Panc1 (cell line): ENCODE results near the gene LRRC8E. TPM values are rescaled to one million over a fixed set of nuclear protein-coding genes. Genes with fewer than 3 reads are reported as not detected.

Source experiments
- ATAC-seq: fragments of 200-7000 bp; cut with Tn5 transposase; 2 replicates; pipeline ENCODE4 v1.9.1; 2020; ENCODE audit warnings: mild to moderate bottlenecking, moderate library complexity
- BruUV-seq: library from RNA; stranded (reverse); fragments of 400-500 nt; replicated peaks from 2 replicates; lab custom pipeline; 2021; lab: Mats Ljungman, UMichigan
- CTCF ChIA-PET: fragments of 300-600 bp; sonication (Branson Sonifier 250); formaldehyde crosslinking; loops from one replicate; lab custom pipeline; 2022; ENCODE audit warnings: antibody characterized with exemption; lab: Charles Lee
- POLR2A ChIA-PET: fragments of 300-600 bp; sonication (Branson Sonifier 250); formaldehyde crosslinking; loops from one replicate; lab custom pipeline; 2022; ENCODE audit warnings: antibody characterized with exemption; lab: Charles Lee
- DNase-seq: peaks from one replicate; pipeline ENCODE4 v3.0.0-alpha.2; 2010; ENCODE audit warnings: low read depth, low spot score
- H3K27ac ChIP-seq: 2 replicates; pipeline ENCODE4 v1.5.1; 2011; ENCODE audit warnings: mild to moderate bottlenecking, low read length, inconsistent platforms
- H3K27me3 ChIP-seq: fragments of 200-500 bp; sonication (Bioruptor generic); 2 replicates; pipeline ENCODE4 v1.6.0; 2014; ENCODE audit warnings: low read length, inconsistent platforms; ENCODE audit not compliant: control insufficient read depth, insufficient read depth
- H3K36me3 ChIP-seq: fragments of 200-500 bp; sonication (Bioruptor generic); 2 replicates; pipeline ENCODE4 v1.5.1; 2014; ENCODE audit warnings: inconsistent platforms, mild to moderate bottlenecking, low read length, moderate library complexity; ENCODE audit not compliant: control insufficient read depth, insufficient read depth
- H3K4me1 ChIP-seq: 2 replicates; pipeline ENCODE4 v1.5.1; 2011; ENCODE audit warnings: inconsistent platforms, mild to moderate bottlenecking, low read length, moderate library complexity; ENCODE audit not compliant: control insufficient read depth, insufficient read depth
- H3K4me3 ChIP-seq, 2 experiments: 2 replicates each; pipeline ENCODE4 v1.5.1; 2011 to 2012; ENCODE audit warnings: low read depth in 2 of 2, low read length in 2 of 2, mild to moderate bottlenecking in 2 of 2, inconsistent platforms in 1 of 2, moderate library complexity in 1 of 2
- H3K9me3 ChIP-seq: fragments of 200-500 bp; sonication (Bioruptor generic); 2 replicates; pipeline ENCODE4 v1.5.1; 2014; ENCODE audit warnings: low read depth, mild to moderate bottlenecking, inconsistent platforms, low read length, moderate library complexity; ENCODE audit not compliant: control insufficient read depth, insufficient read depth
- CTCF ChIP-seq: fragments of 450-650 bp; IDR thresholded peaks from 2 replicates; pipeline ENCODE4 v1.5.1; 2017; ENCODE audit warnings: mild to moderate bottlenecking
- POLR2AphosphoS5 ChIP-seq: IDR thresholded peaks from 2 replicates; pipeline ENCODE4 v1.6.1; 2012; ENCODE audit warnings: mild to moderate bottlenecking, low read depth, low read length, moderate library complexity
- REST ChIP-seq, 2 experiments: IDR thresholded peaks; 2 replicates each; pipeline ENCODE4 v1.6.1; 2011 to 2012; ENCODE audit warnings: low read depth in 2 of 2, control low read depth in 1 of 2, low read length in 1 of 2, mild to moderate bottlenecking in 1 of 2, moderate library complexity in 1 of 2; ENCODE audit not compliant: insufficient read depth in 1 of 2
- SIN3A ChIP-seq: IDR thresholded peaks from 2 replicates; pipeline ENCODE4 v1.6.1; 2012; ENCODE audit warnings: low read depth, mild to moderate bottlenecking, low read length, moderate library complexity, borderline replicate concordance; ENCODE audit not compliant: insufficient read depth
- TCF7L2 ChIP-seq: IDR thresholded peaks from 2 replicates; pipeline ENCODE4 v1.6.1; 2011; ENCODE audit warnings: mild to moderate bottlenecking, low read depth, low read length, inconsistent platforms
- in situ Hi-C: cut with HindIII; loops from 2 replicates; pipeline ENCODE4 v1.10.0; 2016; ENCODE audit warnings: low sequenced_read_pairs, low pct_unique_long_range_greater_than_20kb
- intact Hi-C: fragments of 100-400 bp; cut with micrococcal nuclease; formaldehyde crosslinking; loops from one replicate; pipeline ENCODE4 v1.10.0; 2022; ENCODE audit not compliant: unreplicated experiment
- total RNA-seq: library from RNA; stranded (reverse); gene quantifications from one replicate; pipeline ENCODE4 v1.2.1, GENCODE V29; 2021; ENCODE audit not compliant: unreplicated experiment

LRRC8E gene
- total RNA-seq, 1 experiment from 2014 or later, result 5.0 TPM

GRCh38 chr19:7845390-7846154, 42.7 kb upstream of the LRRC8E start:
- Histone ChIP-seq H3K4me1 (no peaks in the 10 kb centered on the region), H3K27ac (no peak overlapping the region), H3K27me3 (no peaks in the 10 kb centered on the region), H3K36me3 (no peaks in the 10 kb centered on the region), H3K9me3 (no peaks in the 10 kb centered on the region), H3K4me3 (no peak overlapping the region)
- DNase-seq (no peak), ATAC-seq (no peak)
- in situ Hi-C loops, result no loop called here
- ChIA-PET CTCF (no interaction called here), POLR2A (interaction anchor here (0.5 kb wide), 1 partner anchor 216 kb away, joined by 7 read pairs; the partner anchor contains the start of genes PET100 and XAB2)
- no TSS peak for BruUV-seq
- intact Hi-C loops, result no loop called here
- TF ChIP-seq TCF7L2, result no peak
- TF ChIP-seq SIN3A, result no peak
- no peak for TF ChIP-seq POLR2AphosphoS5
- no peak for TF ChIP-seq REST (IDR thresholded peaks at IDR 0.05; ENCODE audit: insufficient read depth in 1 of 2, low read depth in 2 of 2, low read length in 1 of 2)
- no peak for TF ChIP-seq CTCF

GRCh38 chr19:7846155-7846646, 42.1 kb upstream of the LRRC8E start:
- Histone ChIP-seq H3K36me3 (no peaks in the 10 kb centered on the region), H3K27ac (no peak overlapping the region), H3K27me3 (no peaks in the 10 kb centered on the region), H3K9me3 (no peaks in the 10 kb centered on the region), H3K4me1 (no peaks in the 10 kb centered on the region), H3K4me3 (no peak overlapping the region)
- ATAC-seq (no peak), DNase-seq (no peak)
- intact Hi-C loops (no loop called here), in situ Hi-C loops (no loop called here)
- POLR2A ChIA-PET, result interaction anchor here (0.5 kb wide), 1 partner anchor 217 kb away, joined by 7 read pairs; the partner anchor contains the start of genes PET100 and XAB2
- TF ChIP-seq SIN3A (no peak), REST (IDR thresholded peaks at IDR 0.05; ENCODE audit: insufficient read depth in 1 of 2, low read depth in 2 of 2, low read length in 1 of 2) (no peak), TCF7L2 (no peak), POLR2AphosphoS5 (no peak), CTCF (no peak)
- BruUV-seq, result no TSS peak
- CTCF ChIA-PET, result no interaction called here
